ENCODE measurements around the gene TRIM28.

TRIM28 gene

DNA sequence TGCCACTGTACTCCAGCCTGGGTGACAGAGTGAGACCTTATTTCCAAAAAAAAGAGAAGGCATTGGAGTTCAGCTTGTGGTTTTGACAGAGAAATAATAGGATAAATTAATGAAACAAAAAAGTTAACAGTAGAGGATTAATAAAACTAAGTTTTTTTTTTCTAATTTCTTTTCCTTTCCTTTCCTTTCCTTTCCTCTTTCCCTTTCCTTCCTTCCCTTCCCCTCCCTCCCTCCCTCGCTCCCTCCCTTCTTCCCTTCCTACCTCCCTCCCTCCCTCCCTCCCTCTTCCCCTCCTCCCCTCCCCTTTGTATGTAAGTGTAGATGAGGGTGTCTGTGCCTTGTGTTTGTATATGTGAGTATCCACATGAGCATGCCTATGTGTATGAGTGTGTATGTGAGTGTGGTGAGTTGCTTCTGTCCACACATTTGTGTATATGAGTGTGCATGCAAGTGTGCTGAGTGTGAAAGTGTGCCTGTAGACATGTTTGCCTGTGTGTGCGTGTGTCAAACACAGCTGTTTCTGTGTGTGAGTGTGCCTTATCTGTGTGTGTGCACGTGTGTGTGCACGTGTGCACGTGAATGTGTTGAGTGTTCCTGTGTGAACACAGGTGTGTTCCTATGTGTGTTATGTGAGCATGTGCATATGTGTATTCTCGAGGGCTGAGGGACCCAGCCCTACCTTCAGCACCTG, 41.7 kb downstream of the TRIM28 start:
- TF ChIP-seq, protein P1, sequence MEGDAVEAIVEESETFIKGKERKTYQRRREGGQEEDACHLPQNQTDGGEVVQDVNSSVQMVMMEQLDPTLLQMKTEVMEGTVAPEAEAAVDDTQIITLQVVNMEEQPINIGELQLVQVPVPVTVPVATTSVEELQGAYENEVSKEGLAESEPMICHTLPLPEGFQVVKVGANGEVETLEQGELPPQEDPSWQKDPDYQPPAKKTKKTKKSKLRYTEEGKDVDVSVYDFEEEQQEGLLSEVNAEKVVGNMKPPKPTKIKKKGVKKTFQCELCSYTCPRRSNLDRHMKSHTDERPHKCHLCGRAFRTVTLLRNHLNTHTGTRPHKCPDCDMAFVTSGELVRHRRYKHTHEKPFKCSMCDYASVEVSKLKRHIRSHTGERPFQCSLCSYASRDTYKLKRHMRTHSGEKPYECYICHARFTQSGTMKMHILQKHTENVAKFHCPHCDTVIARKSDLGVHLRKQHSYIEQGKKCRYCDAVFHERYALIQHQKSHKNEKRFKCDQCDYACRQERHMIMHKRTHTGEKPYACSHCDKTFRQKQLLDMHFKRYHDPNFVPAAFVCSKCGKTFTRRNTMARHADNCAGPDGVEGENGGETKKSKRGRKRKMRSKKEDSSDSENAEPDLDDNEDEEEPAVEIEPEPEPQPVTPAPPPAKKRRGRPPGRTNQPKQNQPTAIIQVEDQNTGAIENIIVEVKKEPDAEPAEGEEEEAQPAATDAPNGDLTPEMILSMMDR (IDR thresholded peaks at IDR 0.05; ENCODE audit: low read depth, low read length), result no peak
- H3K27me3 ChIP-seq, result no peaks in the 10 kb centered on the region
- H3K36me3 ChIP-seq, result peaks cover 16% of the 10 kb centered on the region
- DNase-seq, result no peak
- H3K9me3 ChIP-seq, result no peaks in the 10 kb centered on the region
- no peaks in the 10 kb centered on the region for H3K4me1 ChIP-seq
- no peak overlapping the region for H3K4me3 ChIP-seq (ENCODE audit: low read depth, low read length)

DNA sequence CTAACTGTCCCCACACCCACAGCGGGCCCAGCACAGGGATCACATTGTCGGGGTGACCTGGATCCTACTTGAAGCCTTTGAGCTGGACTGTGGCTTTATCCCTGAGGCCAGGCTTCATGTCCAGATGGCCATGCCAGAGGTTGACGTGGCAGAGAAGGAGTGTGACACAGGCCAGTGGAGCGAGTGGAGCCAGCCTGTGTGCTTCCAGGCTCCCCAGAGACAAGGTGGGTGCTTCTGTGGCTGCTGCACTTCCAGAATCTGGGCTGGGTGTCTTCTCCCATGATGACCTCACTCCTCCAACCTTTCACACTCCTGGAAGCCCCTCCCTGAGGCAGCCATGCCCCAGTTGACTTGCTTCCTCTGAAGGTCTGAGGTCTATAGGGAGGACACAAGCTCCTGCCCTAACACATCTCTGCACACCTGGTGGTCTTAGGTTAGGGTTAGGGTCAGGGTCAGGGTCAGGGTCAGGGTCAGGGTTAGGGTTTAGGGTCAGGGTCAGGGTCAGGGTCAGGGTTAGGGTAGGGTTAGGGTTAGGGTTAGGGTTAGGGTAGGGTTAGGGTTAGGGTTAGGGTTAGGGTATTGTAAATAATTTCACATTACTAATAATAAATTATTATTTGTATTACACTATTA, 42.4 kb downstream of the TRIM28 start:
- no peak for DNase-seq
- no peak overlapping the region for H3K4me3 ChIP-seq (ENCODE audit: low read depth, low read length)
- H3K36me3 ChIP-seq, result peaks cover 15% of the 10 kb centered on the region
- no peaks in the 10 kb centered on the region for H3K4me1 ChIP-seq
- no peaks in the 10 kb centered on the region for H3K27me3 ChIP-seq
- TF ChIP-seq, protein P1 (IDR thresholded peaks at IDR 0.05; ENCODE audit: low read depth, low read length), result no peak
- no peaks in the 10 kb centered on the region for H3K9me3 ChIP-seq

All from BE2C (cell line).